Measurements from ENCODE around the gene PASK.

Gene PASK

GRCh38 chr2:241080405-241081189, 68.7 kb downstream of the PASK start:
- no peak for DNase-seq (ENCODE audit: low spot score)

DNA sequence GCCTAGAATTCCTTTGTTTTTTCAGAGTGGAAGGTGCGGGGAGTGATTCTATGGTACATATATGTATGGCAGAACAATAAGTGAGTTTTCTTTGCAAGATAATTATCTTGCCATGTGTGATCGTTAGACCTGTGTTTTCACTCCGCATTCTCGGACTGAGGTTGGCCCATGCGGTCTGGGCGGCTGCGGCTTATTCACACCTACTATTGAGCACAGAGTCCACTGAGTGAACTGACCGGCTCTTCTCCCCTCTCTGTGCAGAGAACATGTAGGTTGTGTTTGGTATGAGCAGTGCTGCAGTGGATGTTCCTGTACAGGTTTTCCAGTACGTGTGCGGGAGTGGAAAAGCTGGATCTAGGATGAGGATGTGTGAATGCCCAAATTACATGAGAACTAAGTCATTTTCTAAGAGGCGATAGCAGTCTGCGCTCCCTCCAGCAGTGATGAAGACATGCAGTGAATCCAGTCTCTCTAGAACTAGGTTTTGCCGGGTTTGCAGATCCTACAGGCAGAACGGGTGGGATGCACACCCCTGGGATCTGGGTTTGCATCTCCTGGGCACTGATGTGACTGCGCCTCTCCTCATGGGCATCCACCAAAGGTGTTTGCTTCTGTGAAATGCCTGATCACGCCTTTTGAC, 74.3 kb downstream of the PASK start:
- DNase-seq (ENCODE audit: low spot score), result no peak

- no peak for DNase-seq (ENCODE audit: low spot score)
These were observed 75.0 kb downstream of the PASK start for GRCh38 chr2:241074065-241074818.

GRCh38 chr2:241073166-241074064, 75.9 kb downstream of the PASK start:
- DNase-seq (ENCODE audit: low spot score), result peak; percentile 48

DNA sequence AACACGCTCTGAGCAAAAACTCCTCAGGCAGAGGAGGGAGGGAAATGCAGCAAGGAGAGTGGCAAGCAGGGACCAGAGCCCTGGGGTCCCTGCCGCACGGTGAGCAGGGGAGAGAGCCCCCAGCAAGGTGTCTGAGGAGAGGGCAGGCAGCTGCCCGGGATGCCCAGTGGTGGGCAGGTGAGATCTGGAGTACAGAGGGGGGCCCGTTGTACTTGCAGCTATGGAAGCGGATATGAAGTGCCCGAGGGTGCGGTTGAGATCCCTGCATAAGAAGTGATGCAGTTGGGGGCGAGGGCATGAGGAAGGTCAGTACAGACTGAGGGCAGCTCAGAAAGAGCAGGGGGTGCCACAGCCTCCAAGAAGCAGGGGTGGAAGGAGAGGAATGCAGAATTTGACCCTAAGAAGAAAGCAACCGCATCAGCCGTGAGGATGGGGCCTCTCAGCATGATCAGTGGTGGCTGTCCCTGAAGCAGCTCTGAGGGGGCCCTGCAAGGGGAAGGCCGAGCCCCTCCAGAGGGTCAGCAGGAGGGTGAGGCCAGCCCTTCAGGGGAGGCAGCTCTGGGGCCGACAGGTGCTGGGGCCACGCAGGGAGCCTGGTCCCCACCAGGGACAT, 76.6 kb downstream of the PASK start:
- no peak for DNase-seq (ENCODE audit: low spot score)

DNA sequence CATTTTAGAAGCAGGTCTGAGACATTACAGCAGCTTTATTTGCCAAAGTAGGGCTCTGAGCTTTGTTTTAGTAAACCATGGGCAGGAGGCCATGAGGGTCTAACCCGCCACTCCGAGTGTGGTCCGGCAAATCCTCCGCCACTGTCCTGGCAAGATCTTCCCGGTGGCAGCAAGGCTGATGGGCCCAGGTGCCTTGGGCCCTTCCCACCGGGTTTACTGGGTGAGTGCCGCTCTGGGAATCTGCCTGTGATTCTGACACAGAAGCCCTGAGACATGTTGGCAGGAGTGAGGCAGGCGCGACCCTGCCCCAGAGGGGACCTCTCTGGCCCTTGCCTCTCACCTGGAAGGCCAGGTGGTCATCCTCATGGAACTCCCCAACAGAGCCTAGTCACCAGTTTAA, 77.1 kb downstream of the PASK start:
- DNase-seq (ENCODE audit: low spot score), result no peak

DNA sequence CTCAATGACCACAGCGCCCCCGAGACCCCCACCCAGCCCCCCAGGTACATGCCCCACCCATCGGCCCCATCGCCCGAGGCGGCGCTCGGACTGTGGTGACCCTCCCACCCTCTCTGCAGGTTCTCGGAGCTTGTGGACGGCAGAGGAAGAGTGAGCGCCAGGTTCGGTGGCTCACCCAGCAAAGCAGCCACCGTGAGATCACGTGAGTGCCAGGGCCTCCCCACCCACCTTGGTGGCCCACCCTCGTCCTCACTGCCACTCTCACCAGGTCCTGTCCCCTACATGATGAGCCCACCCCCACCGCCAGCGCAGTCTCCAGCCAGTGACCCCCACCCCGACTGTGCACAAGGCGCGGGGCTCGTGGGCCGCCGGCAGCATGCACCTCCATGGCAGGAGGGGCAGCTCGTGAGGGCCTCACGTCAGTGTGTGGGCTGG, 77.6 kb downstream of the PASK start:
- DNase-seq (ENCODE audit: low spot score), result no peak

GRCh38 chr2:241070811-241071676, 78.2 kb downstream of the PASK start:
- no peak for DNase-seq (ENCODE audit: low spot score)

DNA sequence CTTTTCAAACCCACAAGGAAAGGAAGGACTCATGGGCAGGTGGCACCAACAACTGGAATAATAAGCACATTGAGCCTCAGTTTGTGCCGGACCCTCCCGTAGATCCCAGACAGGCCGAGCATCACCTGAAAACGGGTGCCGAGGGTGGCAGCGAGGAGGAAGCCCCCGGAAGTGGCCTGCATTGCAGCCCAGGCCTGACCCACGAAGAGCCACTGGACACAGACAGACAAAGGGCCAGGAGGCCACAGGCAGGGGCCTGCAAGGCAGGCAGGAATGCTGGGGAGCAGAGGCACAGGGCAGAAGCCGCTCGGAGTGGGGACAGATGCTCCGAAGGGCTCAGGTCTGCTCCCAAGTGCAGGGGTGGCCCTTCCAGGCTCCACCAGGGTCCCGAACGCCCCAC, 78.9 kb downstream of the PASK start:
- no peak for DNase-seq (ENCODE audit: low spot score)

DNA sequence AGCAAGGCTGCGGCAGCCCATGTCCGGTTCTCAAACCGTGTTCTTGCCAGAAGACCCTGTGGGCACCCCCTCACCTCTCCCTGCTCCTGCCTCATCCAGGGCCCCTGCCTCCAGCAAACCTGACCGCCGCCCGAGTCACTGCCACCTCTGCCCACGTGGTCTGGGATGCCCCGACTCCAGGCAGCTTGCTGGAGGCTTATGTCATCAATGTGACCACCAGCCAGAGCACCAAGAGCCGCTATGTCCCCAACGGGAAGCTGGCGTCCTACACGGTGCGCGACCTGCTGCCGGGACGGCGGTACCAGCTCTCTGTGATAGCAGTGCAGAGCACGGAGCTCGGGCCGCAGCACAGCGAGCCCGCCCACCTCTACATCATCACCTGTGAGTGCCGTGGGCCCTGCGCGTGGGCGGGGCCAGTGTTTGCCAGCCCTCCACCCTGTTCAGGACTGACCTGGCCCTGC, 79.4 kb downstream of the PASK start:
- DNase-seq (ENCODE audit: low spot score), result peak; percentile 49

DNA sequence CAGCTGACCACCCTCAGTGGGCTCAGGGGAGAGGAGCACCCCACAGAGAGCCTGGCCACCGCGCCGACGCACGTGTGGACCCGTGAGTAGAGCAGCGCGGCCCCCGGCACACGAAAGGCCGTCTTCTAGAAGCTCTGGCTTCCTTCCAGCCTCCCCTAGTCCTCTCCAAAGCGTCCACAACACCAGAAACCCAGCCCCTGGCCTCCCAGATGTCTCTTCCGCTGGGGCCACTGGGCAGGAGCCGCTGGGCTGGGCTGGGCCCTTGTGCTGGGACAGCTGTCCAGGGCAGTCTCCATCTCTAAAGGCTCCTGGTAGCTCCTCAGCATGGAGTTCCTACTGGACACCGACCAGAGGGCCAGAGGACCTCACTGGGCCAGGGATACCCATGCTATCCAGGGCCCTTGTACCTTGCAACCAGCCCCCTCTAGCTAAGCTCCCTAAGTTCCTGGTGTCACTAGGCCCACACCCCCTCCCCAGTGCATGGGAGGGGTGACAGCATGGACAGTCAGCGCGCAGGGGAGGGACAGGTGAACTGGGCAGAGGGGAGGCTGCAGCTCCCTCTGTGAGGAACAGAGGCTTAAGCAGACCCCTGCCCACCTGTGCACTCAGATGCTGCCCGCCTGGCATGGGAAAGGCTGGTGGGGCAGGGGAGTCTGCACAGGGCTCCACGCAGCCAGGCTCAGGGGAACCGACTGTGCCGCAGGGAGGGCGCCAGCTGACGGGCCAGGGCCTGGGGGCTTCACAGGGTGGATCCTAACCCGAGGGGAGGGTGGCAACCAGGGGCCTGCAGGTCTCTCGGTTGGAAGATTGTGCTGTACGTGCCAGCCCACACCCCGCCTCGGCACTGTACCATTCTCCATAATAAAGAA, 80.1 kb downstream of the PASK start:
- DNase-seq (ENCODE audit: low spot score), result no peak

GRCh38 chr2:241068136-241068941, 80.9 kb downstream of the PASK start:
- no peak for DNase-seq (ENCODE audit: low spot score)

GRCh38 chr2:241067501-241068135, 81.7 kb downstream of the PASK start:
- DNase-seq (ENCODE audit: low spot score), result no peak

DNA sequence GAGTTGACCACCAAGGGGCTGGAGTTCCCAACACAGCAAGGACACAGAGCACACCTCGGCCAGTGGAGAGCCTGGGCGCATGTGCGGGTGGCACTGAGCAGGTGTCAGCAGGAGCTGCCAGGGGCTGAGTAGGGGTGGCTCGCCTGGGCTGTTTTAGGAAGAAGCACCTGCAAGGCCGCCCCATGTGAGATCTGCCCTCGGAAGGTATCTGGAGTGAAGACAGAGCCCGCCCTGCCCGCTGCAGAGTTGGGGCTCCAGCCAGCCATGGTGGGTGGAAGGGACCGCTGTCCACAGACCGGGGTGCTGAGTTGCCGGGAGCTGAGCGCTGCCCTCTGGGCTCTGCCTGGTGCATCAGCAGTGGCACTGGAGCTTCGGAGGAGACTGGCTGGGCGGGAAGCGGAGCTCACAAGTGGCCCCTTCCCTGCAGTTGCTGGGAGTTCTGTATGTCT, 82.4 kb downstream of the PASK start:
- DNase-seq (ENCODE audit: low spot score), result peak; percentile 75

DNA sequence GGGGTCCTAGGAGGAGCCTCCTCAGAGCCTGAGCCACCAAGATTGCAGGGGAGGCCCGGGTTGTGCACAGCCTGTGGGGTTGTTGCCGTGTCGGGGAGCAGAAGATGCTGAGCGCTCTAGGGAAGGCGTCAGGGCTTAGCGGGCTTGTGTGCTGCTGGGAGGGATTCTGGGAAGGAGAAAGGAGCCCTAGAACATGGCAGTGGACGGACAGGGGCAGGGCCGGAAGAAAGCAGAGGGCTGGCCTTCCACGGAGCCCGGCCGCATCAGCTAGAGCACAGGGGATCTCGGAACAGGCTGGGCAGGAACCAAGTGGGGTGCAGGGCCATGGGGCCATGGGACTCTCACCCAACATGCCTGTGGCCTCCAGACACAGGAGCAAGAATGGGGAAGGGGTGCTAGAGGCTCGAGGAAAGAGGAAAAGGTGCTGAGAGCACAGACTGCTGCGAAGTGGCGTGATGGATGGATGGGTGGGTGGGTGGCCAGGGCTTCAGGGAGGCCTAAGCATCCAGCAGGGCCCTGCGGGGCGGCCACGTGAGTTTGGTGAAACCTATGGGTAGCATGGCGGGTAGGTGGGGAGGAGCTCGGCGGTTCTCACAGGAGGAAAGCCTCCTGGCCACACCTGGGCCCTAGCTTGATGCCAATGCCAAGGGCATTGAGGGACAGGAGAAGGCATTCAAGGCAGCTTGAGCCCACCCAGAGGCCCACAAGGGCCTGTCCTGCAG, 82.9 kb downstream of the PASK start:
- no peak for DNase-seq (ENCODE audit: low spot score)

- no peak for DNase-seq (ENCODE audit: low spot score)
These were observed 83.9 kb downstream of the PASK start for GRCh38 chr2:241065355-241065803.

DNA sequence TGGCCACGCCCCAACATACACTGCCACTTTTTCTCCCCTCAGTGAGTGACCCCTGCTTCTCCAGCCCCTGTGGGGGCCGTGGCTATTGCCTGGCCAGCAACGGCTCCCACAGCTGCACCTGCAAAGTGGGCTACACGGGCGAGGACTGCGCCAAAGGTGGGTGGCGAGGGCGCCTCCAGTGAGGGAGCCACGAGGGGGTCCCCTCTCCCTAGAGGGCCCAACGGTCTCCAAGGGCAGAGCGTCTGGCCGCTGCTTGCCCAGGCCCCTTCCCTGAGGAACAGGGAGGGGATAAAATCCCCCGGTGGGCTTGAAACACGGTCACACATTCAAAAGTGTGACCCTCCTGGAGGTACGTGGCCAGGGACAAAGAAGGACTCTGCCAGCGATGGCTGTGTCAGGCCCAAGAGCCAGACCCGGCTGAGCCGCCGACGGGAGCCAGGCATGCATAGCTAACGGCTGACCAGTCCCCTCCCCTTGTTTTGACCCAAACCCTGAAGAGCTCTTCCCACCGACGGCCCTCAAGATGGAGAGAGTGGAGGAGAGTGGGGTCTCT, 84.4 kb downstream of the PASK start:
- DNase-seq (ENCODE audit: low spot score), result no peak
